Parathyroid adenoma (tissue), 2 donors: ENCODE measurements around the gene TMC5.
A peak's percentile ranks its signal among the peaks of the same experiment; 100 is the strongest.

Experiments used
- H2AFZ ChIP-seq: fragments of 300-600 bp; sonication (generic); one replicate; pipeline ENCODE4 v1.7.0; 2017; ENCODE audit warnings: antibody characterized with exemption, mild to moderate bottlenecking
- H3K27ac ChIP-seq: fragments of 300-600 bp; sonication (generic); one replicate; pipeline ENCODE4 v1.7.0; 2017
- H3K27me3 ChIP-seq: fragments of 300-600 bp; sonication (generic); one replicate; pipeline ENCODE4 v1.7.0; 2017; ENCODE audit warnings: low read length; ENCODE audit not compliant: control insufficient read depth, insufficient read depth
- H3K36me3 ChIP-seq: fragments of 300-600 bp; sonication (generic); one replicate; pipeline ENCODE4 v1.7.0; 2017; ENCODE audit warnings: low read length; ENCODE audit not compliant: control insufficient read depth, insufficient read depth
- H3K4me1 ChIP-seq: fragments of 300-600 bp; sonication (generic); one replicate; pipeline ENCODE4 v1.7.0; 2017; ENCODE audit warnings: control low read depth
- H3K4me2 ChIP-seq: fragments of 300-600 bp; sonication (generic); one replicate; pipeline ENCODE4 v1.7.0; 2017; ENCODE audit warnings: low read length
- H3K4me3 ChIP-seq: fragments of 300-600 bp; sonication (generic); one replicate; pipeline ENCODE4 v1.7.0; 2017; ENCODE audit warnings: low read depth, low read length
- H3K79me2 ChIP-seq: fragments of 300-600 bp; sonication (generic); one replicate; pipeline ENCODE4 v1.7.0; 2017; ENCODE audit warnings: control low read depth
- H3K9ac ChIP-seq: fragments of 300-600 bp; sonication (generic); one replicate; pipeline ENCODE4 v1.7.0; 2017; ENCODE audit warnings: mild to moderate bottlenecking
- H3K9me3 ChIP-seq: fragments of 300-600 bp; sonication (generic); one replicate; pipeline ENCODE4 v1.7.0; 2017; ENCODE audit warnings: low read length; ENCODE audit not compliant: control insufficient read depth
- CTCF ChIP-seq: fragments of 300-600 bp; sonication (generic); IDR thresholded peaks from one replicate; pipeline ENCODE4 v1.7.0; 2017; ENCODE audit warnings: antibody characterized with exemption, mild to moderate bottlenecking
- donor health status: primary hyperparathyroidism.

Gene TMC5

GRCh38 chr16:19520861-19521331 lies 103.2 kb downstream of the TMC5 start:
- peak overlapping the region; percentile 82 for H2AFZ ChIP-seq
- no peaks in the 10 kb centered on the region for H3K36me3 ChIP-seq
- H3K4me3 ChIP-seq: peak overlapping the region; percentile 76
- H3K9ac ChIP-seq: peak overlapping the region; percentile 53
- peak overlapping the region; percentile 88 for H3K27ac ChIP-seq
- peak overlapping the region; percentile 89 for H3K4me2 ChIP-seq
- H3K4me1 ChIP-seq: peaks cover 17% of the 10 kb centered on the region
- H3K79me2 ChIP-seq: peaks cover 20% of the 10 kb centered on the region
- H3K9me3 ChIP-seq: no peaks in the 10 kb centered on the region
- no peak for TF ChIP-seq CTCF
- H3K27me3 ChIP-seq: no peaks in the 10 kb centered on the region

- TF ChIP-seq CTCF: peak; percentile 52
- H3K4me2 ChIP-seq: peak within 1 kb of the TSS; percentile 89
- peak within 1 kb of the TSS; percentile 76 for H3K4me3 ChIP-seq
- peak within 1 kb of the TSS; percentile 82 for H2AFZ ChIP-seq
- H3K9ac ChIP-seq: peak within 1 kb of the TSS; percentile 53
- peaks cover 17% of the 10 kb centered on the region for H3K4me1 ChIP-seq
- H3K36me3 ChIP-seq: no peaks in the 10 kb centered on the region
- peak within 1 kb of the TSS; percentile 88 for H3K27ac ChIP-seq
- no peaks in the 10 kb centered on the region for H3K27me3 ChIP-seq
- peaks cover 18% of the 10 kb centered on the region for H3K79me2 ChIP-seq
- no peaks in the 10 kb centered on the region for H3K9me3 ChIP-seq
Observed at GRCh38 chr16:19521471-19522396, 104.1 kb downstream of the TMC5 start, which contains the start of gene GDE1. Gene GDE1 (minus strand): TSS chr16:19522098. CDS start chr16:19521964, 134 bp downstream.

GRCh38 chr16:19522397-19522732 lies 104.7 kb downstream of the TMC5 start:
- H3K4me3 ChIP-seq: peak overlapping the region; percentile 76
- no peaks in the 10 kb centered on the region for H3K9me3 ChIP-seq
- H3K9ac ChIP-seq: no peak overlapping the region
- H3K79me2 ChIP-seq: peaks cover 12% of the 10 kb centered on the region
- peaks cover 13% of the 10 kb centered on the region for H3K4me1 ChIP-seq
- peak overlapping the region; percentile 88 for H3K27ac ChIP-seq
- peak overlapping the region; percentile 82 for H2AFZ ChIP-seq
- H3K27me3 ChIP-seq: no peaks in the 10 kb centered on the region
- peak overlapping the region; percentile 89 for H3K4me2 ChIP-seq
- TF ChIP-seq CTCF: no peak
- no peaks in the 10 kb centered on the region for H3K36me3 ChIP-seq

GRCh38 chr16:19522760-19523159 lies 105.1 kb downstream of the TMC5 start:
- H3K79me2 ChIP-seq: peaks cover 10% of the 10 kb centered on the region
- H3K9ac ChIP-seq: no peak overlapping the region
- H3K4me3 ChIP-seq: no peak overlapping the region
- H3K4me2 ChIP-seq: no peak overlapping the region
- H3K36me3 ChIP-seq: no peaks in the 10 kb centered on the region
- H3K4me1 ChIP-seq: peaks cover 10% of the 10 kb centered on the region
- no peaks in the 10 kb centered on the region for H3K27me3 ChIP-seq
- H2AFZ ChIP-seq: peak overlapping the region; percentile 82
- TF ChIP-seq CTCF: no peak
- no peaks in the 10 kb centered on the region for H3K9me3 ChIP-seq
- peak overlapping the region; percentile 88 for H3K27ac ChIP-seq
